ENCODE measurements around the gene CEP112.

CEP112 gene

DNA sequence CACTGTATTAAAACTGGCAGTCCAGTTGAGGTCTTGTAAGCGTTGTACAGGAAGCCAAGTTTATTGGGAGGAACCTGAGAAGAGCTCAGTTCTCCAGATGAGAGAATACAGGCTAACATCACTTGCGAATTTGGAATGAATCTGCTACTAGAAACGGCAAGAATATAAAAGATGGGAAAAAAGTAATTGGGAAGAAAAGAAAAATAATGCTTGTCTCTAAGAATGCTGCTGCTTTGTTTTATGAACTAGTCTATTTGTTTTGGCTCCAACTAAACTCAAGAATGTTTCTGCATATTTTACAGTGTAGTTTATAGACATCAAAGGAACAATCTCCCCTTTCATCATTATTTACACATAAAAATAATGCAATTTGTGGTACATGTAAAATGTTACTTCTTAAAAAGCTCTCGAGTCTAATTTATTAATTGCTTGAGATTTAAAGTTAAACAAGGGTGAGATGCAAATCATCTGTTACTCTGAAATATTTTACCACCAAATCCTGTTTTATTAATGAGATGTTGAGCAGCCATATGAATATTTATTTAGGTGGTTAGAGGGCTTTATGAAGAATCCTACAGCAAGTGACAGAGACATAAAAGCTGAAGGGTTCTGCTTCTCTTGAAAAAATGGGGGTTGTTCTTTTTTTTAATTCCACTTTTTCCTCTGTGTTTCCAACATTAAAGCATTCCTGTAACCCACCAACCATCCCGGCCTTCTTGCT, 468.3 kb downstream of the CEP112 start:
- H3K4me3 ChIP-seq (ENCODE audit: low read depth, low read length), result no peak overlapping the region
- TF ChIP-seq POLR2A (IDR thresholded peaks at IDR 0.05; ENCODE audit: extremely low read depth, insufficient read length), result no peak
- no peak for TF ChIP-seq MYC (IDR thresholded peaks at IDR 0.05; ENCODE audit: low read depth, low read length)
- TF ChIP-seq CTCF (IDR thresholded peaks at IDR 0.05; ENCODE audit: low read depth, low read length), result no peak
- TF ChIP-seq, protein P1, sequence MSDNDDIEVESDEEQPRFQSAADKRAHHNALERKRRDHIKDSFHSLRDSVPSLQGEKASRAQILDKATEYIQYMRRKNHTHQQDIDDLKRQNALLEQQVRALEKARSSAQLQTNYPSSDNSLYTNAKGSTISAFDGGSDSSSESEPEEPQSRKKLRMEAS (IDR thresholded peaks at IDR 0.05; ENCODE audit: low read depth, low read length), result no peak
- DNase-seq (ENCODE audit: low read depth), result no peak

- DNase-seq (ENCODE audit: low read depth), result no peak
- no peak overlapping the region for H3K4me3 ChIP-seq (ENCODE audit: low read depth, low read length)
- TF ChIP-seq MYC (IDR thresholded peaks at IDR 0.05; ENCODE audit: low read depth, low read length) (no peak), POLR2A (IDR thresholded peaks at IDR 0.05; ENCODE audit: extremely low read depth, insufficient read length) (no peak)
- TF ChIP-seq, protein P1 (IDR thresholded peaks at IDR 0.05; ENCODE audit: low read depth, low read length), result no peak
These were observed 473.3 kb downstream of the CEP112 start for GRCh38 chr17:65718601-65719000.

- DNase-seq (ENCODE audit: low read depth), result no peak
- TF ChIP-seq POLR2A (IDR thresholded peaks at IDR 0.05; ENCODE audit: extremely low read depth, insufficient read length) (no peak), CTCF (IDR thresholded peaks at IDR 0.05; ENCODE audit: low read depth, low read length) (no peak), MYC (IDR thresholded peaks at IDR 0.05; ENCODE audit: low read depth, low read length) (no peak)
- TF ChIP-seq, protein P1 (IDR thresholded peaks at IDR 0.05; ENCODE audit: low read depth, low read length), result no peak
- H3K4me3 ChIP-seq (ENCODE audit: low read depth, low read length), result no peak overlapping the region
These were observed 479.3 kb downstream of the CEP112 start for GRCh38 chr17:65712383-65713267.

- DNase-seq (ENCODE audit: low read depth), result no peak
- TF ChIP-seq CTCF (IDR thresholded peaks at IDR 0.05; ENCODE audit: low read depth, low read length) (no peak), MYC (IDR thresholded peaks at IDR 0.05; ENCODE audit: low read depth, low read length) (no peak), POLR2A (IDR thresholded peaks at IDR 0.05; ENCODE audit: extremely low read depth, insufficient read length) (no peak)
- TF ChIP-seq, protein P1 (IDR thresholded peaks at IDR 0.05; ENCODE audit: low read depth, low read length), result no peak
- no peak overlapping the region for H3K4me3 ChIP-seq (ENCODE audit: low read depth, low read length)
These were observed 480.2 kb downstream of the CEP112 start for GRCh38 chr17:65711671-65712276.

DNA sequence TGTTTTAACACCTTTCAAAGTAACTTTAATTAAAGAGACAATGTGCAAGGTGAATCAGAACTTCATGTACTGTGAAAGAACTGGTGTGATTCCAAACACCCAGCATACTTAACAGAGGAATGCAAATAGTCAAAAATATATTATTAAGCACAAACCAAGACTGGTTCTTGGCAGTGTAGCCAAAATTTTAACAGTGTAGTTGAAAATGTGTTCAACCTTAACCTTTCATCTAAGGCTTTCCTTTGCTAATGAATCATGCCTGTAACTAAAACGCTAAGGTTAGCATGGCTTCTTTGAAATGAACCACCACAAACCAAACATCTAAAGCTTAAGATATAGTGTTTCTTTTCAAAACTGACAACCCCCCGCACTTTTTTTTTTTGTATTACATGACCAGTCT, 484.2 kb downstream of the CEP112 start:
- TF ChIP-seq MYC (IDR thresholded peaks at IDR 0.05; ENCODE audit: low read depth, low read length), result no peak
- TF ChIP-seq, protein P1 (IDR thresholded peaks at IDR 0.05; ENCODE audit: low read depth, low read length), result no peak
- H3K4me3 ChIP-seq (ENCODE audit: low read depth, low read length), result no peak overlapping the region
- no peak for DNase-seq (ENCODE audit: low read depth)

DNA sequence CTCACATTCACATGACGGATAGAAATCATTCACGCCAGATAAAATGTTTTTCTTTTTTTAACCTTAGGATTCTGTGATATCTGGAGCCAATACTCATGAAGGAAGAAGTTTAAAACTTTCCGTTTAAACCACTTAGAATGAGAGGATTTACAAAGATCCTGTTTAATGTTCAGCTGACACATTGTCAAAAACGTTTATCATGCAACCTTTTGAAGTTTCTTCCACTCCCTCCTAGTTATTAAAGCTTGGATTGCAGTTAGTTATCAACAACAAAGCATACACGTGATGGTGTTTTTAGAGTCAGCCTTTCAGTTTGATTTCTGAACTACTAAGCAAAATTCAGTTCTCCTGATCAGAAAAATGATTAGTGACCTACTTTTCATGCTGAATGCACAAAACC, 487.2 kb downstream of the CEP112 start:
- no peak overlapping the region for H3K4me3 ChIP-seq (ENCODE audit: low read depth, low read length)
- DNase-seq (ENCODE audit: low read depth), result no peak
- TF ChIP-seq, protein P1 (IDR thresholded peaks at IDR 0.05; ENCODE audit: low read depth, low read length), result no peak
- TF ChIP-seq POLR2A (IDR thresholded peaks at IDR 0.05; ENCODE audit: extremely low read depth, insufficient read length) (no peak), MYC (IDR thresholded peaks at IDR 0.05; ENCODE audit: low read depth, low read length) (no peak), CTCF (IDR thresholded peaks at IDR 0.05; ENCODE audit: low read depth, low read length) (no peak)

Measured in NB4 (cell line).